Measurements from ENCODE around the gene MDGA2. TPM values are rescaled to one million over a fixed set of nuclear protein-coding genes. Genes with fewer than 3 reads are reported as not detected.

MDGA2 gene
- total and polyA plus RNA-seq, 2 of the 13 experiments (the other 11 are each of a cell fraction or from before 2014, with no cell fraction given): not detected

GRCh38 chr14:47539031-47539461, 136.4 kb downstream of the MDGA2 start (continued):
- TF ChIP-seq CREBL2 (CRISPR knock-in tag; IDR thresholded peaks at IDR 0.05; ENCODE audit: borderline replicate concordance) (no peak), MED8 (CRISPR knock-in tag; IDR thresholded peaks at IDR 0.05; ENCODE audit: insufficient replicate concordance) (no peak), ZFP36L1 (CRISPR knock-in tag; IDR thresholded peaks at IDR 0.05) (0 out of 2 replicates have a peak, but pooled peaks have one; percentile 30), ZNF407 (CRISPR knock-in tag; IDR thresholded peaks at IDR 0.05; ENCODE audit: not compliant biosample characterization) (no peak), THAP9 (CRISPR knock-in tag; IDR thresholded peaks at IDR 0.05; ENCODE audit: borderline replicate concordance) (no peak), ZNF354B (CRISPR knock-in tag; IDR thresholded peaks at IDR 0.05) (no peak), ZSCAN29 (CRISPR knock-in tag; conservative IDR thresholded peaks at IDR 0.05) (no peak), CTCF (CRISPR knock-in tag; IDR thresholded peaks at IDR 0.05) (peak; percentile 54), KDM6A (CRISPR knock-in tag; IDR thresholded peaks at IDR 0.05; ENCODE audit: low read depth) (no peak)

Measured in HepG2 (cell line).